ENCODE data around the gene MICAL3. TPM values are rescaled to one million over a fixed set of nuclear protein-coding genes. Genes with fewer than 3 reads are reported as not detected.

The MICAL3 gene
- polyA plus RNA-seq, 1 donor from 2014 or later: 28.1 TPM

DNA sequence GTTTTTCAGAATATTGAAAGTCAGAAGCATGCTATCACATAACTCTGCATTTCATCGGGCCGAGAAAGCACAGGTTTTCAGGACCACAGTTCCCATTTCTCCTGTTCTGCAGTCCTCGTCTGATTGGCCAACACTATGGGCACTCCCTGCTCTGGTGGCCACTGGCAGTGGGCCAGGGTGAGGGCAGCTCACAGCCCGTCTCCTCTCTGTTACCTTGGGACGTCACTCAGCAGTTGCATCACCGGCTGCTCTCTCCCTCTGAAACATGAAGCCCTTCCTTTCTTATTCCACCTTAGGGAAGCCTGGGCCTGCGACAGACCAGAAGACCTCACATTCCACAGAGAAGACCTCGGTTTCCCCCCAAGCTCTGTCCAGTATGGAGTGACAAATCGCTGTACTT lies 11.4 kb upstream of the MICAL3 start:
- no peaks in the 10 kb centered on the region for H3K36me3 ChIP-seq (ENCODE audit: insufficient read depth, low read length)
- H3K27ac ChIP-seq (ENCODE audit: low read length): no peak overlapping the region
- no peaks in the 10 kb centered on the region for H3K27me3 ChIP-seq (ENCODE audit: insufficient read depth, low read depth, low read length)
- H3F3A ChIP-seq (ENCODE audit: insufficient read depth, low read length, poor library complexity, severe bottlenecking): no peaks in the 10 kb centered on the region
- no peaks in the 10 kb centered on the region for H3K9me2 ChIP-seq (ENCODE audit: insufficient read depth, low read length)
- H3K4me3 ChIP-seq (ENCODE audit: low read length): no peak overlapping the region
- H3K79me2 ChIP-seq (replicated peaks; ENCODE audit: insufficient read depth, low read length): no peaks in the 10 kb centered on the region
- H3K4me2 ChIP-seq (ENCODE audit: low read length): no peak overlapping the region
- no peak overlapping the region for H3K9ac ChIP-seq (ENCODE audit: low read length)
- TF ChIP-seq, protein P1, sequence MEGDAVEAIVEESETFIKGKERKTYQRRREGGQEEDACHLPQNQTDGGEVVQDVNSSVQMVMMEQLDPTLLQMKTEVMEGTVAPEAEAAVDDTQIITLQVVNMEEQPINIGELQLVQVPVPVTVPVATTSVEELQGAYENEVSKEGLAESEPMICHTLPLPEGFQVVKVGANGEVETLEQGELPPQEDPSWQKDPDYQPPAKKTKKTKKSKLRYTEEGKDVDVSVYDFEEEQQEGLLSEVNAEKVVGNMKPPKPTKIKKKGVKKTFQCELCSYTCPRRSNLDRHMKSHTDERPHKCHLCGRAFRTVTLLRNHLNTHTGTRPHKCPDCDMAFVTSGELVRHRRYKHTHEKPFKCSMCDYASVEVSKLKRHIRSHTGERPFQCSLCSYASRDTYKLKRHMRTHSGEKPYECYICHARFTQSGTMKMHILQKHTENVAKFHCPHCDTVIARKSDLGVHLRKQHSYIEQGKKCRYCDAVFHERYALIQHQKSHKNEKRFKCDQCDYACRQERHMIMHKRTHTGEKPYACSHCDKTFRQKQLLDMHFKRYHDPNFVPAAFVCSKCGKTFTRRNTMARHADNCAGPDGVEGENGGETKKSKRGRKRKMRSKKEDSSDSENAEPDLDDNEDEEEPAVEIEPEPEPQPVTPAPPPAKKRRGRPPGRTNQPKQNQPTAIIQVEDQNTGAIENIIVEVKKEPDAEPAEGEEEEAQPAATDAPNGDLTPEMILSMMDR (IDR thresholded peaks at IDR 0.05; ENCODE audit: poor library complexity, severe bottlenecking): no peak
- TF ChIP-seq EZH2 (IDR thresholded peaks at IDR 0.05; ENCODE audit: borderline replicate concordance, insufficient read depth, low read length, poor library complexity, severe bottlenecking) (no peak), RAD21 (conservative IDR thresholded peaks at IDR 0.05) (no peak), EP300 (conservative IDR thresholded peaks at IDR 0.05; ENCODE audit: poor library complexity, severe bottlenecking) (no peak), SMC3 (conservative IDR thresholded peaks at IDR 0.05; ENCODE audit: poor library complexity) (no peak), MXI1 (conservative IDR thresholded peaks at IDR 0.05; ENCODE audit: poor library complexity, severe bottlenecking) (no peak), POLR2AphosphoS5 (IDR thresholded peaks at IDR 0.05) (no peak), TAF1 (IDR thresholded peaks at IDR 0.05; ENCODE audit: low read depth) (no peak)
- TF ChIP-seq, protein P2, sequence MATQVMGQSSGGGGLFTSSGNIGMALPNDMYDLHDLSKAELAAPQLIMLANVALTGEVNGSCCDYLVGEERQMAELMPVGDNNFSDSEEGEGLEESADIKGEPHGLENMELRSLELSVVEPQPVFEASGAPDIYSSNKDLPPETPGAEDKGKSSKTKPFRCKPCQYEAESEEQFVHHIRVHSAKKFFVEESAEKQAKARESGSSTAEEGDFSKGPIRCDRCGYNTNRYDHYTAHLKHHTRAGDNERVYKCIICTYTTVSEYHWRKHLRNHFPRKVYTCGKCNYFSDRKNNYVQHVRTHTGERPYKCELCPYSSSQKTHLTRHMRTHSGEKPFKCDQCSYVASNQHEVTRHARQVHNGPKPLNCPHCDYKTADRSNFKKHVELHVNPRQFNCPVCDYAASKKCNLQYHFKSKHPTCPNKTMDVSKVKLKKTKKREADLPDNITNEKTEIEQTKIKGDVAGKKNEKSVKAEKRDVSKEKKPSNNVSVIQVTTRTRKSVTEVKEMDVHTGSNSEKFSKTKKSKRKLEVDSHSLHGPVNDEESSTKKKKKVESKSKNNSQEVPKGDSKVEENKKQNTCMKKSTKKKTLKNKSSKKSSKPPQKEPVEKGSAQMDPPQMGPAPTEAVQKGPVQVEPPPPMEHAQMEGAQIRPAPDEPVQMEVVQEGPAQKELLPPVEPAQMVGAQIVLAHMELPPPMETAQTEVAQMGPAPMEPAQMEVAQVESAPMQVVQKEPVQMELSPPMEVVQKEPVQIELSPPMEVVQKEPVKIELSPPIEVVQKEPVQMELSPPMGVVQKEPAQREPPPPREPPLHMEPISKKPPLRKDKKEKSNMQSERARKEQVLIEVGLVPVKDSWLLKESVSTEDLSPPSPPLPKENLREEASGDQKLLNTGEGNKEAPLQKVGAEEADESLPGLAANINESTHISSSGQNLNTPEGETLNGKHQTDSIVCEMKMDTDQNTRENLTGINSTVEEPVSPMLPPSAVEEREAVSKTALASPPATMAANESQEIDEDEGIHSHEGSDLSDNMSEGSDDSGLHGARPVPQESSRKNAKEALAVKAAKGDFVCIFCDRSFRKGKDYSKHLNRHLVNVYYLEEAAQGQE (IDR thresholded peaks at IDR 0.05; ENCODE audit: borderline replicate concordance): no peak
- H2AFZ ChIP-seq (ENCODE audit: low read depth, low read length): no peak overlapping the region
- H4K20me1 ChIP-seq (ENCODE audit: insufficient read depth): no peaks in the 10 kb centered on the region
- no peaks in the 10 kb centered on the region for H3K9me3 ChIP-seq (ENCODE audit: low read length)

DNA sequence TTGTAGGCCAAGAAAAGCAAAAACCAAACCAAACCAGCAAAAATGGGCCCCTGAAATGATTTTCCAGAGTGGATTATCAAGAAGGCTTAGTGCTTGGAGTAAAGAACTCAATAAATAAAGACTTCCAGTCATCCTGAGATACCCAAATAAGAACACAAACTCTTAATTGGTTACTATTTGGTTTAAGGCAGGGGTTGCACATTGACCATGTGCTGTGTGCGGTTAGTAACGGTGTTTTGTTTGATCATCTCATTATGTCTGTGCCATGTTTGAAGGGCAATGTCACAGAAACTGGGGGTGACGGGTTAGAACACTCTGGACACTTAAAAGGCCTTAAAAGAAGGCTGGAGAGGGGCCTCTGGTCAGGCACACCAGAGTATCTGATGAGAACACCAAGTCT lies 9.7 kb upstream of the MICAL3 start:
- H2AFZ ChIP-seq (ENCODE audit: low read depth, low read length): no peak overlapping the region
- H3K9ac ChIP-seq (ENCODE audit: low read length): no peak overlapping the region
- no peaks in the 10 kb centered on the region for H3K9me3 ChIP-seq (ENCODE audit: low read length)
- no peaks in the 10 kb centered on the region for H4K20me1 ChIP-seq (ENCODE audit: insufficient read depth)
- H3K9me2 ChIP-seq (ENCODE audit: insufficient read depth, low read length): no peaks in the 10 kb centered on the region
- no peak for TF ChIP-seq SMC3 (conservative IDR thresholded peaks at IDR 0.05; ENCODE audit: poor library complexity)
- H3F3A ChIP-seq (ENCODE audit: insufficient read depth, low read length, poor library complexity, severe bottlenecking): no peaks in the 10 kb centered on the region
- no peak overlapping the region for H3K4me3 ChIP-seq (ENCODE audit: low read length)
- no peaks in the 10 kb centered on the region for H3K27me3 ChIP-seq (ENCODE audit: insufficient read depth, low read depth, low read length)
- no peaks in the 10 kb centered on the region for H3K79me2 ChIP-seq (replicated peaks; ENCODE audit: insufficient read depth, low read length)
- H3K4me2 ChIP-seq (ENCODE audit: low read length): no peak overlapping the region
- no peaks in the 10 kb centered on the region for H3K36me3 ChIP-seq (ENCODE audit: insufficient read depth, low read length)
- H3K27ac ChIP-seq (ENCODE audit: low read length): no peak overlapping the region

All from neural cell (in vitro differentiated cells).